NCI-H526 treated with DMSO at 0.1 percent for 48 hours (cell line): Measurements from ENCODE around the gene SYNE2.

Source experiments
- DNase-seq: peaks from one replicate; lab custom pipeline; 2025; lab: John Stamatoyannopoulos, UW

Gene SYNE2

DNA sequence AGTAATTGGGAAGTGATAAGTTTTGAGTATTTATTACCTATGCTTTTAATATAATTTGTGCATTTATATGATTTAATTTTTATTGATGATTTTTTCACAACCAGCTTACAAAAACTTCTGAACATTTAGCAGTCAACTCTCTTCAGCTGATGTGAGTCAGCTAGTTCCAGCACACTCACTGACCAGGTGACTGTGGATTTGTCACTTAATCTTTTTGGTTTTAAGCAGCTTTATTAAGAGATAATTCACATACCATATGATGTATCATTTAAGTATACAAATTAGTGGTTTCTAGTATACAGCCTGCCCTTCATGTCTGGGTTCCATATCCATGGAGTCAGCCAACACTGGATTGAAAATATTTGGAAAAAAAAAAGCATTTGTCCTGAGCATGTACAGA is 103.5 kb downstream of the SYNE2 start:
- no peak for DNase-seq

- DNase-seq: no peak
These were observed 108.2 kb downstream of the SYNE2 start for GRCh38 chr14:63960926-63961567.

DNA sequence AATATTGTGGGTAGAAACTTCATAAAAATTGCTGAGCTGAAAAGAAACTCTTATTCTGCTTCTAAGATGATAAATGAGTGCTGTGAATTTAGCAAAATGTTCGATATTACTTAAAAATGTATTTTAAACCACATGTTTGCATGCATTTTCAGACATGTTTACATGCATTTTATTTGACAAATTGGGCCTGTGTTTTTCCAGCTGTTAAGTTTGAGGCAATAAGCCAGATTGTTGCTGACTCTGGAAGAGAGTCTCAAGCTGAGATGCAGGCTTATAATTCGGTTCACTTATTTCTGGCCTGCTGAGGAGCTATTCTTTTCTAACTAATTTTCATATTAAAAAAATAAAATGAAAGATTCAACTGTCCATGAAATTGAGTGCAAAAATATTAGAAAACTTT is 110.1 kb downstream of the SYNE2 start:
- no peak for DNase-seq

DNA sequence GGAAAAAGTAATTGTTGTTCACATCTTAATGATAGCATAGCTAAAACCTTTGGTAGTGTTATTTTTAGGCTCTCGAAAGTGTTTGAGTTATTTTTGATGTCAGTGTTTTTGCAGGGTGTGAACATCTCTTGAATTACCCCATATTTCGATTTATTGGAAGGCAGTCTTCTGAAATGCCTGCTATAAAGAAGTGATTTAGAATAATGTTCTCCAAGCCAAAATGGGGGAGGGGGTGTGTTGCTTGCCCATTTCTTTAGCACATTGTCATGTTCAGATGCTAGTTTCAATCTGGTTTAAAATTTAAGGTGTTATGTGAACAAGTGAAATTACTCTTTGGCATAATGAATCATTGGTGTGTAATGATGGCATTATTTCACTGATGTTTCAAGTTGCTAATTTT is 110.6 kb downstream of the SYNE2 start:
- DNase-seq: no peak

DNA sequence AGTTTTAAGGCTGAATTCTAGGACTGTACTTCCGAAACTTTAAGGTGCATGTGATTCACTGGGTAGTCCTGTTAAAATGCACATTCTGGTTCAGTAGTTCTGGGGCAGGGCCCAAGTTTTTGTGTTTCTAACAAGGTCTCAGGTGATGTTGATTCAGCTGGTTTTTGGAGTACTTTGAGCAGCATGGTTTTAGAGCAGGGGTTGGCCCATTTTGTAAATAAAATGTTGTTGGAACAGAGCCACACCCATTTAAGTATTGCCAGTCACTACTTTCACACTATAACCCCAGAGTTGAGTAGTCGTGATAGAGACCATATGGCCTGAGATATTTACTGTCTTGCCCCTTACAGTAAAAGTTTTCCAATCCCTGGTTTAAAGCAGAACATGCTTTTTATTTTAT is 111.3 kb downstream of the SYNE2 start:
- DNase-seq: no peak

- no peak for DNase-seq
These were observed 113.6 kb downstream of the SYNE2 start for GRCh38 chr14:63966407-63966806.

DNA sequence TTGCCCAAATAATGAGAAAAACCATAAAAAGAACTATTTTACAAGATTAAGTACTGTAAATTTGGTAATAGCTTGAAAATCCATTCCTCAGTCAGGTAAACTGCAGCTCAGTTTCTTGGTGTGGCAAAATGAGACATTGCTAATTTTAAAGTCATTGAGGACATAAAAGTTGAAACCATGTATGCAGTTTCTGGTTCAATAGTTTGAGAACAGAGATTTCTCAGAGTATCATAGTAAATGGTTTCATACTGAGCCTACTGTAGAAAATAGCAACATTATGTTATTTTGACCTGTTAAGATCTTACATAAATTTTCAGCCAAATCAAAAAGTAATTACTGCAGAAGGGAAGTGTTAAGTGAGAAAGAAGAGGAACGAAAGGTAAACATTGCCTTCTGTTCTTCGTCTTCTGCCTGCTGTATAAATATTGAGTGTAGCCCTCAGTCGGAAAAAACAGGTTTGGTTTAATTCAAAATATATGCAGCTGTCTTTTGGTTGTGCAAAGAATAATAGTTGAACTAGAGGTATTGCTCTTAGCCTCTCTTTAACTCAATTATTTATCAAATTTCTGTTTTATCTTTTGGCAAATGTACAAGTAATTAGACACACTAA is 119.6 kb downstream of the SYNE2 start:
- DNase-seq: no peak

- no peak for DNase-seq
These were observed 121.4 kb downstream of the SYNE2 start for GRCh38 chr14:63974176-63974575.

DNA sequence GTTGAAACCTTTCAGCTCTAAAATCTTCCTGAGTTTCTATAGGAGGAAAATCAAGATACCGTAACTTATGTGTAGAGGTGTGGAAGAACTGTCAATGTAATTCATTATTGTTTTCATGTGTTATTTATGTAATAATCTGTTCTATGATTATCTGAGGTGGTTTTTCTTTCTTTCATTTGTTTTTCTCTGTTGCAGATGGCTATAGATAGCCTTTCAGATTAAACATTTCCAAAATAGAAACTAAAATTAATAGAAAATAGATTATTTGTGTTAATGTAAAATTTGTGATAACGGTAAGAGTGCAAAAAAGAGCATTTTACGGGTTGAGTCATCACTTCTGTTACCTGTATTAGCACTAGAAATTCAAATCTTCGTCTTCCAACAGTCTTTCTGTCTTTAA is 128.8 kb downstream of the SYNE2 start:
- no peak for DNase-seq

DNA sequence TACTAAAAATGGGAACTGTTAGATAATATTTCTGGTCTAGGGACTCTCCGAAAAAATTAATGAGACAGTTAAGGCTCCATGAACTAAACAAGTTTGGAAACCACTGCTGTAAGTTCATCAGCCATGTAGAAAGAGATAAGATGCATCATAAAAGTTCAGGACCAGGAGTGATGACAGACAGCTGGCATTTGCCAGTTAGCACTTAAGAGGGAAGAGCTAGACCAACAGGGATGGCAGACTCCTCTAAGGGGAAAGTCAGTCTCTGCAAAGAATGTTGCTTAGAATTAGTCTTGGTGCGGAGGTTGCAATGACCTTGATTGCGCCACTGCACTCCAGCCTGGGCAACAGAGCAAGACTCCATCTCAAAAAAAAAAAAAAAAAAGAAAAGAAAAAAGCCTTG is 129.4 kb downstream of the SYNE2 start:
- DNase-seq: no peak

GRCh38 chr14:63982629-63983028 is 129.8 kb downstream of the SYNE2 start:
- DNase-seq: no peak

DNA sequence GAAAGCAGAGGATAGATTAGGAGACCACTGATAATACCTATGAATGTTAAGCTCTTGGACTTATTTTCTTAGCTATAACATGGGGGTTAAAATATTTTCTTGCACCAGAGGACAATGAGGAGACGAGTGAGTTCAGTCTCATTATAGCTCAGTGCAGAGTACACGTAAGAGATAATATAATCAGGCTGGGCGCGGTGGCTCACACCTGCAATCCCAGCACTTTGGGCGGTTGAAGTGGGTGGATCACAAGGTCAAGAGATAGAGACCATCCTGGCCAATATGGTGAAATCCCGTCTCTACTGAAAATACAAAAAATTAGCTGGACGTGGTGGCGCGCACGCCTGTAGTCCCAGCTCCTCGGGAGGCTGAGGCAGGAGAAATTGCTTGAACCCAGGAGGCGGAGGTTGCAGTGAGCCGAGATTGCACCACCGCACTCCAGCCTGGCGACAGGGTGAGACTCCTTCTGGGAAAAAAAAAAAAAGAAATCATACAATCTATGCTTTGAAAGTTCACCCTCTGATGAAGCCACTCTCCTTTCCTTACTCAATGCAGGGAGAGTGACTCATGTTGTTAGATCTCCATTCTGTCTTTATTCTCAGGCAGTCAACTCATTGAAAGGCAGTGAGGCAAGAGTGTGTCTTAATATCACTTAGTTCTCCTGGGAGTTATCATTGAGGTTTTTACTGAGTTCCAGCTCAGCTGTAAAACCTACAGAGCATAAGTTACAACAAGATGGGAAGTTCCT is 134.2 kb downstream of the SYNE2 start:
- no peak for DNase-seq

DNA sequence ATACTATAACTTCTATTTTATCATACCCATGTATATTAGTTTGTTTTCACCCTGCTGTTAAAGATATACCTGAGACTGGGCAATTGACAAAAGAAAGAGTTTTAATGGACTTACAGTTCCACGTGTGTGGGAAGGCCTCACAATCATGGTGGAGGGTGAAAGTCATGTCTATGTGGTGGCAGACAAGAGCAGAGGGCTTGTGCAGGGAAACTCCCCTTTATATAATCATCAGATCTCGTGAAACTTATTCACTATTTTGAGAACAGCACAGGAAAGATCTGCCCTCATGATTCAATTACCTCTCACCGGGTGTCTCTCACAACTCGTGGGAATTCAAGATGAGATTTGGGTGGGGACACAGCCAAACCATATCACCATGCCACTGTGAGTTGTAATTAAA is 135.8 kb downstream of the SYNE2 start:
- DNase-seq: no peak

- no peak for DNase-seq
These were observed 139.0 kb downstream of the SYNE2 start for GRCh38 chr14:63991833-63992232.

- no peak for DNase-seq
These were observed 140.1 kb downstream of the SYNE2 start for GRCh38 chr14:63992858-63993257.

- DNase-seq: no peak
These were observed 141.2 kb downstream of the SYNE2 start for GRCh38 chr14:63993992-63994391.

DNA sequence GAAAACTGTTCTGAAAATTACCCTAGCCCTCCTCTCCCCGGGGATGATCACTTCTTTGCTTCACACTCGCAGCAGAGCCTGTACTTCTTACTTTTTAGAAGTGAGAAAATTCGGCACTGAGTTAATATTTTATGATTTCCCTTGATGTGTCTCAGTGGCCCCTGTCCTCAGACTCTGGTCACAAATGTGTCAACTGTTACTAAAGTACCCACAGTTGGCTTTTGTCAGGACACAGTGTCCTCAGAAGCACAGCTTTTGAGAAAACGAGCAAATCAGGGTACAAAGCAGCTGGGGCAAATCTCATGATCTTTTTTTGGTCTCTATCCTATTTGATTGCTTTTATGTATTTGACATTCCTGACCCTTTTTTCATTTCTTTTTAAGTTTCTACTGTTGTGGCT is 142.5 kb downstream of the SYNE2 start:
- DNase-seq: no peak

DNA sequence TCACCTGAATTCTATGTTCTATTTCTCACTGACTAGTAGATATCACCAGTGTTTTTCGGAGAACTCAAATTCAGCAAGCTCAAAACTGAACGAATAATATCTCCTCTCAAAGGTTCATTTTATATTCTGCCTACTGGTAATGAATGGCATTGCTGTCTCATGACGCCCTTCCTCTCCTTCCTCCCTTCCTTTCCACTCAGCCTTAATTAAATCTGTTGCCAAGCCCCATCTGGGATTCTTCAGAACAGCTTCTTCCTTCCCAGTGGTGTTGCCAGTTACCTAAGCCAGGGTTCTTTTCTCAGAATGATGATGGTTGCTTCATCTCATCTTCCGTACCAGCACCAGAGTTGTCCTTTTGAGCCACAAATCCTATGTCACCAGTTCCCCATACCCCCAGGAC is 143.2 kb downstream of the SYNE2 start:
- DNase-seq: no peak

GRCh38 chr14:63996625-63997220 is 143.9 kb downstream of the SYNE2 start:
- no peak for DNase-seq

GRCh38 chr14:64000749-64001148 is 147.9 kb downstream of the SYNE2 start:
- no peak for DNase-seq

GRCh38 chr14:64005822-64006221 is 153.0 kb downstream of the SYNE2 start:
- no peak for DNase-seq

GRCh38 chr14:64008016-64008415 is 155.2 kb downstream of the SYNE2 start:
- no peak for DNase-seq

- no peak for DNase-seq
These were observed 159.2 kb downstream of the SYNE2 start for GRCh38 chr14:64012003-64012402.
